ENCODE results near the gene CAMTA1. TPM values are rescaled to one million over a fixed set of nuclear protein-coding genes. Genes with fewer than 3 reads are reported as not detected.

Gene CAMTA1
- total RNA-seq, 2 experiments from 2014 or later = 43.9 to 73.3 TPM

GRCh38 chr1:7813677-7814373, 1028.6 kb downstream of the CAMTA1 start:
- Histone ChIP-seq H2AFZ (ENCODE audit: low read length) (no peak overlapping the region), H3K27ac (ENCODE audit: low read depth, low read length, poor library complexity, severe bottlenecking) (no peak overlapping the region), H4K20me1 (ENCODE audit: insufficient read depth, low read length) (no peaks in the 10 kb centered on the region), H3K9me3 (ENCODE audit: low read length) (peaks cover 18% of the 10 kb centered on the region; the same call in 1 of the 2 replicates), H3K4me2 (ENCODE audit: low read length) (no peak overlapping the region), H3K79me2 (ENCODE audit: insufficient read depth, low read depth, low read length) (no peaks in the 10 kb centered on the region), H3K36me3 (ENCODE audit: insufficient read depth, low read length) (no peaks in the 10 kb centered on the region), H3K4me3 (ENCODE audit: low read depth, low read length, poor library complexity, severe bottlenecking) (no peak overlapping the region), H3K9me2 (ENCODE audit: insufficient read depth, low read length) (no peaks in the 10 kb centered on the region), H3K4me1 (ENCODE audit: insufficient read depth, low read length, poor library complexity, severe bottlenecking) (no peaks in the 10 kb centered on the region)
- intact Hi-C loops (cut with micrococcal nuclease; ENCODE audit: unreplicated experiment) = no loop called here
- BruUV-seq (replicated peaks) = no TSS peak
- ChIA-PET POLR2A (no interaction called here), CTCF (ENCODE audit: unreplicated experiment) (no interaction called here)
- TF ChIP-seq CTCF (conservative IDR thresholded peaks at IDR 0.05; ENCODE audit: low read length) (no peak), EZH2phosphoT487 (IDR thresholded peaks at IDR 0.05; ENCODE audit: borderline replicate concordance, low read depth, low read length) (no peak)
- DNase-seq (ENCODE audit: low spot score) = no peak

Small RNA genes within 50 kb of the gene (small RNA-seq; reads per million reads assigned to genes)
- gene AL359881.1 = not detected
- not detected for gene AL590128.1
- gene RNU1-8P = 0.26 reads per million

Other genes starting within 250 kb of the CAMTA1 start
- 30.7 and 39.1 TPM in 2 replicates for gene NOL9, start 230.9 kb upstream of the CAMTA1 start, total RNA-seq (2014; rRNA removed; shearing (Covaris generic))
- 58.8 and 65.5 TPM in 2 replicates for gene NOL9, start 230.9 kb upstream of the CAMTA1 start, total RNA-seq (2022)
- gene TAS1R1, start 230.1 kb upstream of the CAMTA1 start, total RNA-seq (2014; rRNA removed; shearing (Covaris generic)) = not detected in 2 replicates
- gene TAS1R1, start 230.1 kb upstream of the CAMTA1 start, total RNA-seq (2022) = 0.11 TPM in 1 of 2 replicates, not detected in the other
- 28.9 and 41.9 TPM in 2 replicates for gene ZBTB48, start 205.5 kb upstream of the CAMTA1 start, total RNA-seq (2014; rRNA removed; shearing (Covaris generic))
- gene ZBTB48, start 205.5 kb upstream of the CAMTA1 start, total RNA-seq (2022) = 51.3 and 58.2 TPM in 2 replicates
- 7.2 and 7.4 TPM in 2 replicates for gene KLHL21, start 182.6 kb upstream of the CAMTA1 start, total RNA-seq (2014; rRNA removed; shearing (Covaris generic))
- gene KLHL21, start 182.6 kb upstream of the CAMTA1 start, total RNA-seq (2022) = 5.6 and 7.6 TPM in 2 replicates
- gene PHF13, start 171.7 kb upstream of the CAMTA1 start, total RNA-seq (2014; rRNA removed; shearing (Covaris generic)) = 5.3 and 7.9 TPM in 2 replicates
- 14.6 and 14.7 TPM in 2 replicates for gene PHF13, start 171.7 kb upstream of the CAMTA1 start, total RNA-seq (2022)
- 22.4 and 24.9 TPM in 2 replicates for gene THAP3, start 160.6 kb upstream of the CAMTA1 start, total RNA-seq (2014; rRNA removed; shearing (Covaris generic))
- 17.2 and 19.0 TPM in 2 replicates for gene THAP3, start 160.6 kb upstream of the CAMTA1 start, total RNA-seq (2022)
- gene DNAJC11, start 83.6 kb upstream of the CAMTA1 start, total RNA-seq (2014; rRNA removed; shearing (Covaris generic)) = 31.0 and 41.6 TPM in 2 replicates
- 64.1 and 65.6 TPM in 2 replicates for gene DNAJC11, start 83.6 kb upstream of the CAMTA1 start, total RNA-seq (2022)